DOHH2 (cell line): ENCODE data around the gene TIAM2.

ENCODE experiments used
- H3F3A ChIP-seq: fragments of 200-600 bp; sonication (generic), shearing (Covaris generic); 2 replicates; pipeline ENCODE4 v1.6.0; 2016; ENCODE audit warnings: antibody characterized with exemption, mild to moderate bottlenecking; ENCODE audit not compliant: control insufficient read depth, insufficient read depth
- H3K27ac ChIP-seq: fragments of 200-600 bp; sonication (generic); 2 replicates; pipeline ENCODE4 v1.5.1; 2014; ENCODE audit warnings: low read depth, mild to moderate bottlenecking, low read length, moderate library complexity
- H3K27me3 ChIP-seq: fragments of 200-600 bp; sonication (generic); 2 replicates; pipeline ENCODE4 v1.6.1; 2014; ENCODE audit warnings: mild to moderate bottlenecking, low read length, mixed read lengths; ENCODE audit not compliant: control insufficient read depth
- H3K36me3 ChIP-seq: fragments of 200-600 bp; sonication (generic); 2 replicates; pipeline ENCODE4 v1.6.1; 2014; ENCODE audit warnings: mild to moderate bottlenecking, low read length, moderate library complexity, mixed read lengths; ENCODE audit not compliant: control insufficient read depth
- H3K4me1 ChIP-seq: fragments of 200-600 bp; sonication (generic); 2 replicates; pipeline ENCODE4 v1.6.1; 2014; ENCODE audit warnings: mild to moderate bottlenecking, low read length, mixed read lengths; ENCODE audit not compliant: control insufficient read depth
- H3K4me2 ChIP-seq: fragments of 200-600 bp; sonication (generic); 2 replicates; pipeline ENCODE4 v1.6.0; 2014; ENCODE audit warnings: mild to moderate bottlenecking, low read length, moderate library complexity
- H3K4me3 ChIP-seq: fragments of 200-600 bp; sonication (generic); 2 replicates; pipeline ENCODE4 v1.5.1; 2014; ENCODE audit warnings: mild to moderate bottlenecking, low read length, mixed read lengths
- H3K79me2 ChIP-seq: fragments of 200-600 bp; sonication (generic); 2 replicates; pipeline ENCODE4 v1.6.1; 2014; ENCODE audit warnings: mild to moderate bottlenecking, low read length, mixed read lengths; ENCODE audit not compliant: control insufficient read depth
- H3K9me2 ChIP-seq: fragments of 200-600 bp; sonication (generic); replicated peaks from 2 replicates; pipeline ENCODE4 v1.6.1; 2014; ENCODE audit warnings: mild to moderate bottlenecking, low read length, mixed read lengths; ENCODE audit not compliant: control insufficient read depth
- H3K9me3 ChIP-seq: fragments of 200-600 bp; sonication (generic); 2 replicates; pipeline ENCODE4 v1.6.1; 2014; ENCODE audit warnings: antibody characterized with exemption, low read length, mixed read lengths; ENCODE audit not compliant: control insufficient read depth, insufficient read depth
- H4K20me1 ChIP-seq: fragments of 200-600 bp; sonication (generic); 2 replicates; pipeline ENCODE4 v1.6.0; 2014; ENCODE audit warnings: low read depth, mild to moderate bottlenecking, antibody characterized with exemption, low read length, moderate library complexity; ENCODE audit not compliant: control insufficient read depth, insufficient read depth
- CTCF ChIP-seq: fragments of 200-600 bp; sonication (generic); IDR thresholded peaks from one replicate; pipeline ENCODE4 v1.5.1; 2014; ENCODE audit warnings: antibody characterized with exemption, mild to moderate bottlenecking, low read depth, low read length; ENCODE audit not compliant: poor library complexity, severe bottlenecking
- EZH2phosphoT487 ChIP-seq: fragments of 200-600 bp; sonication (generic); IDR thresholded peaks from 2 replicates; pipeline ENCODE4 v1.6.1; 2017; ENCODE audit warnings: borderline replicate concordance, mild to moderate bottlenecking, antibody characterized with exemption, low read length, moderate library complexity, mixed read lengths

The TIAM2 gene

GRCh38 chr6:154995254-154996015, at the start of gene TIAM2:
Gene TIAM2 (plus strand): TSS chr6:154995315. CDS start chr6:155129224, 133,909 bp downstream.
- H3F3A ChIP-seq, result no peaks in the 10 kb centered on the region
- H3K27ac ChIP-seq, result no peak within 1 kb of the TSS
- H3K36me3 ChIP-seq, result no peaks in the 10 kb centered on the region
- H3K9me2 ChIP-seq, result no peaks in the 10 kb centered on the region
- no peaks in the 10 kb centered on the region for H3K9me3 ChIP-seq
- H3K4me2 ChIP-seq, result no peak within 1 kb of the TSS
- H3K4me1 ChIP-seq, result no peaks in the 10 kb centered on the region
- H3K4me3 ChIP-seq, result no peak within 1 kb of the TSS
- no peak for TF ChIP-seq EZH2phosphoT487
- no peak for TF ChIP-seq CTCF
- no peaks in the 10 kb centered on the region for H3K79me2 ChIP-seq
- no peaks in the 10 kb centered on the region for H4K20me1 ChIP-seq
- 0 out of 2 replicates have a peak, but pooled peaks cover 3% of the 10 kb centered on the region for H3K27me3 ChIP-seq

GRCh38 chr6:154950979-154951344, 44.2 kb upstream of the TIAM2 start:
- Histone ChIP-seq H3F3A (0 out of 2 replicates have a peak, but pooled peaks cover 5% of the 10 kb centered on the region), H3K9me2 (no peaks in the 10 kb centered on the region), H3K27ac (peak overlapping the region; percentile 60), H4K20me1 (no peaks in the 10 kb centered on the region), H3K27me3 (no peaks in the 10 kb centered on the region), H3K9me3 (no peaks in the 10 kb centered on the region), H3K4me3 (peak overlapping the region; percentile 33), H3K79me2 (no peaks in the 10 kb centered on the region), H3K4me2 (peak overlapping the region; percentile 58), H3K4me1 (peaks cover 37% of the 10 kb centered on the region), H3K36me3 (no peaks in the 10 kb centered on the region)
- TF ChIP-seq CTCF, result no peak
- TF ChIP-seq EZH2phosphoT487, result no peak

- Histone ChIP-seq H3K27ac (peak overlapping the region; percentile 60), H3F3A (0 out of 2 replicates have a peak, but pooled peaks cover 5% of the 10 kb centered on the region), H4K20me1 (no peaks in the 10 kb centered on the region), H3K79me2 (no peaks in the 10 kb centered on the region), H3K4me1 (peaks cover 37% of the 10 kb centered on the region), H3K27me3 (no peaks in the 10 kb centered on the region), H3K4me3 (peak overlapping the region; percentile 33), H3K4me2 (peak overlapping the region; percentile 58), H3K9me3 (no peaks in the 10 kb centered on the region), H3K9me2 (no peaks in the 10 kb centered on the region), H3K36me3 (no peaks in the 10 kb centered on the region)
- no peak for TF ChIP-seq CTCF
- TF ChIP-seq EZH2phosphoT487, result no peak
Measured at GRCh38 chr6:154951345-154952200, 43.5 kb upstream of the TIAM2 start.
